Neuron (in vitro differentiated cells): ENCODE results near the gene MAD2L1.

Source experiments
- H2AFZ ChIP-seq: one replicate; pipeline ENCODE4 v1.6.1; 2013; ENCODE audit warnings: low read depth, mild to moderate bottlenecking, inconsistent platforms, low read length, moderate library complexity
- H3K27me3 ChIP-seq: one replicate; pipeline ENCODE4 v1.6.1; 2013; ENCODE audit warnings: low read length; ENCODE audit not compliant: insufficient read depth
- H3K36me3 ChIP-seq: one replicate; pipeline ENCODE4 v1.6.1; 2013; ENCODE audit warnings: low read length; ENCODE audit not compliant: insufficient read depth
- H3K4me1 ChIP-seq: one replicate; pipeline ENCODE4 v1.6.1; 2013; ENCODE audit warnings: low read length; ENCODE audit not compliant: insufficient read depth
- H3K4me3 ChIP-seq: 2 replicates; pipeline ENCODE4 v1.5.1; 2013; ENCODE audit warnings: mild to moderate bottlenecking, low read length, moderate library complexity
- H3K9me3 ChIP-seq: one replicate; pipeline ENCODE4 v1.6.1; 2013; ENCODE audit warnings: low read length

MAD2L1 gene

DNA sequence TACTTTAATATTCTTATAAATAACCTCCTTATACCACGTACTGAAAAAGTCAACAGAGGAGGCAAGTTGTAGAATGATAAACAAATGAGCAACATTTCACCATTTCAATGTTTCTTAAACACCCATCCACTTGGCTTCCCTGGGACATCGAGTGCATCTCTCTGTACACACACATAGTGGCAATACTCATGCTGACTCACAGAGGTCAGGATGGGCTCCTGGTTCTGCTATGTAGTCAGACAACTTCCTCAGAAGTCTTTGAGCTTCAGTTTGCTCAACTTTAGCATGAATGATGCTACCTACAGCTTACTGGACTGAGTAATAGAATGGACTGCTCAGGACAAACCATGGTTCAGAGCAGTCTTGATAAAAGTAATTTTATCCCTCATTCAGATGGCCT, 56.9 kb downstream of the MAD2L1 start:
- Histone ChIP-seq H3K36me3 (no peaks in the 10 kb centered on the region), H2AFZ (no peak overlapping the region), H3K4me3 (no peak overlapping the region), H3K9me3 (no peaks in the 10 kb centered on the region), H3K27me3 (peaks cover 2% of the 10 kb centered on the region), H3K4me1 (no peaks in the 10 kb centered on the region)

- no peaks in the 10 kb centered on the region for H3K36me3 ChIP-seq
- H3K27me3 ChIP-seq, result peaks cover 2% of the 10 kb centered on the region
- no peak overlapping the region for H2AFZ ChIP-seq
- no peaks in the 10 kb centered on the region for H3K4me1 ChIP-seq
- H3K4me3 ChIP-seq, result no peak overlapping the region
- no peaks in the 10 kb centered on the region for H3K9me3 ChIP-seq
These were observed 57.7 kb downstream of the MAD2L1 start for GRCh38 chr4:120008957-120009356.

GRCh38 chr4:120007896-120008436, 58.7 kb downstream of the MAD2L1 start:
- H3K9me3 ChIP-seq, result no peaks in the 10 kb centered on the region
- H3K27me3 ChIP-seq, result peaks cover 2% of the 10 kb centered on the region
- no peaks in the 10 kb centered on the region for H3K4me1 ChIP-seq
- no peak overlapping the region for H2AFZ ChIP-seq
- no peak overlapping the region for H3K4me3 ChIP-seq
- no peaks in the 10 kb centered on the region for H3K36me3 ChIP-seq

GRCh38 chr4:120007191-120007871, 59.3 kb downstream of the MAD2L1 start:
- Histone ChIP-seq H3K36me3 (no peaks in the 10 kb centered on the region), H3K27me3 (peaks cover 2% of the 10 kb centered on the region), H3K9me3 (no peaks in the 10 kb centered on the region), H3K4me1 (no peaks in the 10 kb centered on the region), H3K4me3 (no peak overlapping the region), H2AFZ (no peak overlapping the region)
